Pons (tissue), 1 donor: ENCODE results near the gene SNCA.

Experiments
- DNase-seq: peaks from one replicate; pipeline ENCODE4 v3.0.0-alpha.2; 2016; ENCODE audit warnings: low spot score

Gene SNCA

DNA sequence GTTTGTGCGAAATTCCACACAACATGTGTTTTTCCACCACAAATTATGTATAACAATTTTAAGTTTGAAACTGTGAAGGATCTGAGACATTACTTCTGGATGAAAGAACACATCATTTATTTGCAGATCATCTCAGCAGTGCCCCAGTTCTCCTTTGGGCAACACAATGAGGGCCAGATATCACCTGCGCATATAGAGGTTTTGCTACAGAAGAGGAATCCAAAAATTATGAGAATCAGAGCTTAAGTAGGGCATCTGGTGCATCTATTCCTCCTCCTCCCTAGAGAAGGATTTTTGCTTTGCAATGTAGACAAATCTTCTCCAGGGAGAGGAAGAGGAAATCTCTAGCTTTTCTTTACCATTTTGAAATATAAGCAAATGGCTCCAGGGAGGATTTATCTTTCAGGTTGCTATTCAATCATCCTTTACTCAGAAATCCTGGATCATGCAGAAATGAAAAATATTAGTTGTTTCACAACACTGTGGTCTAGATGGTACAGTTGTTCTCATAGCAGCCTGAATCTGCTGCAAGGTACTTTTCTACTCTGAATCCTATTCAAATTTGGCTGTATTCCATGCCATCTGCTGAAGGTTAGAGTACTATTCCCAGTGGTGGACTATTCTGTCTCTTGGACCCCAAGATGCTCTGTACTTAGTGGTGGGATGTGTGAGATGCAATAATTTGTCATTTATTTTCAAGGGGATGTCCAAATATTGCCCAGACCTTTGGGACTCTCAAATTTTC lies 132.1 kb downstream of the SNCA start:
- DNase-seq = no peak

DNA sequence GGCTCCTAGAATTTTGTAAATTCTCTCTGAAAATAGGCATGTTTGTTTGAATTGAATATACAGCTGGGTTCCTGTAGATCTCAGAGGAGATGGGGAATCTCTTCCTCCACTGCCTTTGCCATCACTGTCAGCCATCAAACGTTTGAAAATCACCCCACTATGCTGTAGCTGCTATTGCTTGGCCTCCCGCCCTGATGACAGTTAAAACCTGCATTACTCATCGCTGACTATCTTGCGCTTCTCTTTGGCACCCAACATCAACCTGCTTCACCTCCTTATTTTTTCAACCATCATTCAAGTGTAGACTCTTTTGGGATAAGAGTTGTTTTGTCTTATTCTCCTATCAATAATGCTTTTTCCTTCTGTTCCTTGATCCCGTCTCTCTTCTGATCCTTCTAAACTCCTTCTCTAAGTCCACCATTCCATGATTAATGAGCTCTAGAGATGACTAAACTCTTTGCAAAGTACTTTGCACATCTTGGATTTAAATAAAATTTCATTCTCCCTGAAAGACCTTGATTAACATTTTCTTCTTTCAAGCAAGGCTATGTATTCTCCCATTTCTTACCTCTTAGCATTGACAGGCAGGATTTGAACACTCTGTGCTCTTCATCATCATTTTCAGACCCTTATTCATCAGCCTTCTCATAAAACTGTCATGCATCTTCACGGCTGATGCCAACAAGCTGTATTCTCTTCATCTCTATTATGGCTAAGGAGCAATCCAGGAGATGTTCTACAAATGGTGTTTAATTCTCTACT lies 133.0 kb downstream of the SNCA start:
- DNase-seq = no peak

- DNase-seq = no peak
Measured at GRCh38 chr4:89700766-89701423, 136.1 kb downstream of the SNCA start.

DNA sequence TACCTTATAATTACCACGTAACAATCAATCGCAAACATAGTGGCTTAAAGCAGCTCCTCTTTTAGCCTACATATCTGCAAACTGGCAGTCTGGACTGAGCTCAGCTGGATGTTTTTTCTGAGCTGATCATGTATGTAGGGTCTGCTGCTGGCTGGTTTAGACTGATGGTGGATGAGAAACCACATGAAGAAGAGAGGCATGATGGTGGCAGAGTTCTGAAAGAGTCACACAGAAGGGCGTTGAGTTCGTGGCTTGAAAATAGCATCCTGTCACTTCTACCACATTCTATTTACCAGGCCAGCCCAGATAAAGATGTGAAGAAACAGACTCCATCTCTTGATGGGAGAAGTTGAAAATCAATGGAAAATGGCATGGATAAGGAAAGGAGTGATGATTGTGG lies 151.3 kb downstream of the SNCA start:
- no peak for DNase-seq

- no peak for DNase-seq
Measured at GRCh38 chr4:89685277-89685676, 151.7 kb downstream of the SNCA start.

DNA sequence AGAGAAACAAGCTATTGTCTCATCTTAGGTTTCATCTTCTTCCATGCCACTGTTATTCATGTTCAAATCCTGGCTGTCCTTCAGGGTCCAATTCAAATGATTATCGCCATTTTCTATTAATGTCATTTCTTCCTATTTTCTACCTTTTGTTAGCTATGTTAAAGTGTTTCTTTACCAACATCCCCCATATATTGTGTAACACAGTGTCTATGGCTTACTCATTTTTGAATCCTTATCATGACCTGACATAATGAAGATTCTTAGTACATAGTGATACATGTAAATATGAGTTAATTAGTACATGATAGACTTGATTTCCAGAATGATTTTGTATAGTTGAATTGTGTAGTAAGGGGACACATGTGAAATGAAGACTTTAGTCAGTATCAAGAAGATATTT lies 152.4 kb downstream of the SNCA start:
- no peak for DNase-seq

GRCh38 chr4:89682808-89683207 lies 154.2 kb downstream of the SNCA start:
- DNase-seq = no peak

DNA sequence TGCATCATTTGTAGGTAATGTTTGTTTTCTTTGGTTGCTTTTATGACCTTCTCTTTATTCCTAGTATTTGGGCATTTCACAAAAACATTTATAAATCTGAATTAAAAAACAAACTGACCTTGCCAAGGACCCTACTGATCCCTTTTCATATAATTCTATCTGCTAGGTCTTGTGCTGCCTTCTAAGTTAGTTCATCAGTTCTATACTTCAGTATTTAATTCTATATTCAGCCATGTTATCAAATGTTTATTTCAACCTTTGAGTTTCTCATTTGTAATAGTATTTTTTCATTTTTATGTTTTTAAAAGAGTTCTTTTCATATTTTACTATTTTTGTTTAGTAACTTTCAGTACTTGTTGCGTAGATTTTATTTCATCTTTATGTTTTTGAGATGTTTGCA lies 155.3 kb downstream of the SNCA start:
- no peak for DNase-seq

DNA sequence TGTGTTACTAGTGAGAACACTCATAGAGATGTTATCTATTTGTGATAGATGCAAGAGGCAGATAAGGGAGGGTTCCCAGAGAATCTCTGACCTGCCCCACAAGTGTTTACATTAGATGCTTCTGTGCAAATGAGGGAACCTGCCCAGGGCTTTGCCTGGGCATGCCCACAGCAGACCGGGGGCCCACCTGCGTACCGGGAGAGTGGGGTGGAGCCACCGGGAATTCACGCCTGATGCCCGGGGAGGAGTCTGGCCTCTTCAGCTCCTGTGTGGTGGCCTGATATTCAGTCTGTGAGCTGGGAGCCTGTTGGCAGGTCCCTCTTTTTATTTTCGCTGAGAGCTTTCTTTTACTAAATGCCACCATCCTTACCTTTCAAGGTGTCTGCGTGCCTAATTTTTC lies 155.7 kb downstream of the SNCA start:
- no peak for DNase-seq

GRCh38 chr4:89674876-89675459 lies 162.0 kb downstream of the SNCA start:
- DNase-seq = no peak
